ENCODE measurements around the gene KRTAP9-1.
"Not testable (repeated sequence)": the region's sequence is repeated elsewhere in the genome, so short reads cannot be mapped to it uniquely, and the experiment has no call there.

The KRTAP9-1 gene, protein sequence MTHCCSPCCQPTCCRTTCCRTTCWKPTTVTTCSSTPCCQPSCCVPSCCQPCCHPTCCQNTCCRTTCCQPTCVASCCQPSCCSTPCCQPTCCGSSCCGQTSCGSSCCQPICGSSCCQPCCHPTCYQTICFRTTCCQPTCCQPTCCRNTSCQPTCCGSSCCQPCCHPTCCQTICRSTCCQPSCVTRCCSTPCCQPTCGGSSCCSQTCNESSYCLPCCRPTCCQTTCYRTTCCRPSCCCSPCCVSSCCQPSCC

DNA sequence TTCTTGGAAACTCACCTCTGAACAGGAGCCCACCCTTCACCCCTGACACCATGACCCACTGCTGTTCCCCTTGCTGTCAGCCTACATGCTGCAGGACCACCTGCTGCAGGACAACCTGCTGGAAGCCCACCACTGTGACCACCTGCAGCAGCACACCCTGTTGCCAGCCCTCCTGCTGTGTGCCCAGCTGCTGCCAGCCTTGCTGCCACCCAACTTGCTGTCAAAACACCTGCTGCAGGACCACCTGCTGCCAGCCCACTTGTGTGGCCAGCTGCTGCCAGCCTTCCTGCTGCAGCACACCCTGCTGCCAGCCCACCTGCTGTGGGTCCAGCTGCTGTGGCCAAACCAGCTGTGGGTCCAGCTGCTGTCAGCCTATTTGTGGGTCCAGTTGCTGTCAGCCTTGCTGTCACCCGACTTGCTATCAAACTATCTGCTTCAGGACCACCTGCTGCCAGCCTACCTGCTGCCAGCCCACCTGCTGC, at the start of gene KRTAP9-1:
Gene KRTAP9-1, plus strand, starts transcription at position 51 of the 482 bp plus-strand sequence. Its CDS starts 0 bp downstream, at position 51.
- DNase-seq (ENCODE audit: low spot score); in situ Hi-C loops (cut with MboI; ENCODE audit: low pct_unique_long_range_greater_than_20kb, low sequenced_read_pairs, unreplicated experiment): not testable (repeated sequence)

DNA sequence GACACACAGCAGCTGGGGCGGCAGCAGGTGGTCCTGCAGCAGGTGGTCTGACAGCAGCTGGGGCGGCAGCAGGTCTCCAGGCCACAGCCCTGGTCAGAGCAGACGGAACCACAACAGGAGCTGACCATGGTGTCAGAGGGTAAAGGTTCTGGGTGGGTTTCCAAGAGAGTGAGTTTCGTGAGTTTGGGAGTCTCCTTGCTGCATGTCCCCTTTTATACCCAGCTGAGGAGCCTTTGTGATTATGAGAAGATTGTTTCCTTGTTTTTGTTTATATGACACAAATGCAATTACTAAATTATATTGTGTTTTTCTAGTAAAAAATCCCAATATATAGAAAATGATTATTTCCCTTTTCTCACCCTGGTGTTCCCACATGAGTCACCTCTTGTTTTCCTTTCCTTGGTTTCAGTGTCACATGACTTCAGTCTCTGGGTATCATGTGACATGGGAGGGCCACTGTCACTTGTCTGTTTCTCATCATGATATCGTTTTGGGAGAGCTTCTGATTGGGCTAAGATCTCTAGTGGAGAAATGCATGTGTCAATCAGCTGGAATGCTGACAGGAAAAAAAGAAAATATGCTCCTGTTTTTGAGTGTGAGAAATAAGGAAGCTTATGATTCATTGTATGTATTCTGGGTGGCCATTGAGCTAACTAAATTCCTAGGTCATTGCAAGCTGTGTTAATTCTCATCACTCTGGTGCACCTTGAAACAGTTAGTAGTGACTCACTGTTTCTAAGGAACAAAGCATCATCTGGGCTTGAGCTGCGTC, 49.1 kb upstream of the KRTAP9-1 start, which contains the start of gene KRTAP4-6:
Gene KRTAP4-6, minus strand, starts transcription at position 185 of the 772 bp plus-strand sequence. Its CDS starts 57 bp downstream, at position 128.
- no peak for DNase-seq (ENCODE audit: low spot score)
- TF ChIP-seq, protein P1, sequence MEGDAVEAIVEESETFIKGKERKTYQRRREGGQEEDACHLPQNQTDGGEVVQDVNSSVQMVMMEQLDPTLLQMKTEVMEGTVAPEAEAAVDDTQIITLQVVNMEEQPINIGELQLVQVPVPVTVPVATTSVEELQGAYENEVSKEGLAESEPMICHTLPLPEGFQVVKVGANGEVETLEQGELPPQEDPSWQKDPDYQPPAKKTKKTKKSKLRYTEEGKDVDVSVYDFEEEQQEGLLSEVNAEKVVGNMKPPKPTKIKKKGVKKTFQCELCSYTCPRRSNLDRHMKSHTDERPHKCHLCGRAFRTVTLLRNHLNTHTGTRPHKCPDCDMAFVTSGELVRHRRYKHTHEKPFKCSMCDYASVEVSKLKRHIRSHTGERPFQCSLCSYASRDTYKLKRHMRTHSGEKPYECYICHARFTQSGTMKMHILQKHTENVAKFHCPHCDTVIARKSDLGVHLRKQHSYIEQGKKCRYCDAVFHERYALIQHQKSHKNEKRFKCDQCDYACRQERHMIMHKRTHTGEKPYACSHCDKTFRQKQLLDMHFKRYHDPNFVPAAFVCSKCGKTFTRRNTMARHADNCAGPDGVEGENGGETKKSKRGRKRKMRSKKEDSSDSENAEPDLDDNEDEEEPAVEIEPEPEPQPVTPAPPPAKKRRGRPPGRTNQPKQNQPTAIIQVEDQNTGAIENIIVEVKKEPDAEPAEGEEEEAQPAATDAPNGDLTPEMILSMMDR (IDR thresholded peaks at IDR 0.05; ENCODE audit: extremely low read depth, insufficient read depth, missing control alignments) = no peak
- in situ Hi-C loops (cut with MboI; ENCODE audit: low pct_unique_long_range_greater_than_20kb, low sequenced_read_pairs, unreplicated experiment) = no loop called here

DNA sequence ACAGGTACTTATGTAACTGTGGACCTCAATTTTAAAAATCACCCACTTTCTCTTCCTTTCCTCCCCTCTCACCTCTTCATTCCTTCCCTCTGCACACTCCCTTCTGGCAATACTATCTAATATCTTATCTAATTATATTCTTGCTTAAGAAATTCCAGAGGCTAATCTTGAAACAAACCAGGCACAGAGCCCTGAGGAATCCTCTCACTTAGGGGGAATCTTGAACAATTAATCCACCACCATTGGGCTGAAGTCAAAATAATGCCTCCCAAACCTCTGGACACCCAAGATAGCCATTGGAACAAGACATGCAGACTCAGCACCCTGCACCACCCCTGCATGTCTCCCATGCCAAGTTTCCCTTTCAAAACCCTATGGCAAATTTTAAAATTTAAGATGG, 48.3 kb upstream of the KRTAP9-1 start:
- no peak for DNase-seq (ENCODE audit: low spot score)
- TF ChIP-seq, protein P1 (IDR thresholded peaks at IDR 0.05; ENCODE audit: extremely low read depth, insufficient read depth, missing control alignments) = no peak
- in situ Hi-C loops (cut with MboI; ENCODE audit: low pct_unique_long_range_greater_than_20kb, low sequenced_read_pairs, unreplicated experiment) = no loop called here

DNA sequence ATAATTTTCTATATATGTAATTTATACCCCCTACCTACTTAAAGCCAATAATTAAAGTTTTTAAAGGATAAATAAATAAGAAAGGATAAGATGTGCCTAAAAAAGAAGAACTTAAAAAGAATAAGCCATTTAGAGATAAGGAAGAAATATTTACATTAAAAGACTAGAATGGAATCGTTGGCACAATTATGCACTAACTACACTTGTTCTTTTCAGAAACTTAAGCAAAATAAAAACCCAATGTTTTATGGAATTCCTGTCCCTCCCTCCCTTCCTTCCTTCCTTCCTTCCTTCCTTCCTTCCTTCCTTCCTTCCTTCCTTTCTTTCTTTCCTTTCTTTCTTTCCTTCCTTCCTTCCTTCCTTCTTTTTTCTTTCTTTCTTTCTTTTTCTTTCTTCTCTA, 44.8 kb upstream of the KRTAP9-1 start:
- TF ChIP-seq, protein P1 (IDR thresholded peaks at IDR 0.05; ENCODE audit: extremely low read depth, insufficient read depth, missing control alignments) = no peak
- DNase-seq (ENCODE audit: low spot score) = no peak
- in situ Hi-C loops (cut with MboI; ENCODE audit: low pct_unique_long_range_greater_than_20kb, low sequenced_read_pairs, unreplicated experiment) = no loop called here

DNA sequence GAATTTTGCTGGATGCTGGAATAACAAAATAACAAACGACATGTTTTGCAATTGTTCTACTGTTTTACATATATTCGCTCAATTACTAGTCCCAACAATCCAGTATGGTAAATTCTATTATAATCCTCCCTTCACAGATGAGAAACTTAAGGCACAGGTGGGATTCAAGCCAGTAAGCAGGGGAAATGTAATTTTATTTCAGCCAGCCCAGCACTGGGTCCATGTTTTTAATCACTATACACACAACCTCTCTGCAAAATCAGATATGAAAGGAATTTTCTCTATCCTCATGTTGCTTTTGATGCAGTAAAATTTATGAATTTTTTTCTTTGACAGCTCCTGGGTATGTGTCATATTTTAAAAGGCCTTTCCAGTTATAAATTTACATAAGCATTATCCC, 44.4 kb upstream of the KRTAP9-1 start:
- DNase-seq (ENCODE audit: low spot score) = no peak
- in situ Hi-C loops (cut with MboI; ENCODE audit: low pct_unique_long_range_greater_than_20kb, low sequenced_read_pairs, unreplicated experiment) = no loop called here
- TF ChIP-seq, protein P1 (IDR thresholded peaks at IDR 0.05; ENCODE audit: extremely low read depth, insufficient read depth, missing control alignments) = no peak

DNA sequence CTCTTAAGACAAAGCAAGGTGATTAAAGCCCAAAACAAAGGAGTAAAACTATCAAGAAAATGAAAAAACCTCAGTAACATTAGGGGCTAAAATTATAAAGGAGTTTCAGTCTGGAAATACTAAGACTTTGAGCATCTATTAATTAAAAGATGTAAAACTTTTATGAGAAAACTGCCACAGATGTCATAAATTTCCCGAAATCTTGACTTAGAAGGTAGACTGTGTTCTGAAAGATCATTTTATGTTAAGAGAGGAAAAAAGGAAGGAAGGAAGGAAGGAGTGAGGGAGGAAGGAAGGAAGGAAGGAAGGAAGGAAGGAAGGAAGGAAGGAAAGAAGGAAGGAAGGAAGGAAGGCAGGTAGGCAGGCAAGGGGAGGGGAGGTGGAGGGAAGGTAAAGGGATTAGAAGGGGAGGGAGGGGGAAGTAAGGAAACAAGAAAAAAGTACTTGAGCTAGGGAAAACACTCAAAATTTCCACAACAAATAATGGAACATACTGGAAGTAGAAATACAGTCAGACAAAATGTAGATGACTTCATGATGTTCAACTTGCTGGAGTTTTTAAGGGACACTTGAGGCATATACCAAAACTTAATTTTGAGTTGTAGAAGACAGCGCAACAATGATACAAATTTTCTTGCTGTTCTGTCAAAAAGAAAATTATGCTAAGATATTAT, 42.0 kb upstream of the KRTAP9-1 start:
- TF ChIP-seq, protein P1 (IDR thresholded peaks at IDR 0.05; ENCODE audit: extremely low read depth, insufficient read depth, missing control alignments) = no peak
- in situ Hi-C loops (cut with MboI; ENCODE audit: low pct_unique_long_range_greater_than_20kb, low sequenced_read_pairs, unreplicated experiment) = no loop called here
- DNase-seq (ENCODE audit: low spot score) = no peak

DNA sequence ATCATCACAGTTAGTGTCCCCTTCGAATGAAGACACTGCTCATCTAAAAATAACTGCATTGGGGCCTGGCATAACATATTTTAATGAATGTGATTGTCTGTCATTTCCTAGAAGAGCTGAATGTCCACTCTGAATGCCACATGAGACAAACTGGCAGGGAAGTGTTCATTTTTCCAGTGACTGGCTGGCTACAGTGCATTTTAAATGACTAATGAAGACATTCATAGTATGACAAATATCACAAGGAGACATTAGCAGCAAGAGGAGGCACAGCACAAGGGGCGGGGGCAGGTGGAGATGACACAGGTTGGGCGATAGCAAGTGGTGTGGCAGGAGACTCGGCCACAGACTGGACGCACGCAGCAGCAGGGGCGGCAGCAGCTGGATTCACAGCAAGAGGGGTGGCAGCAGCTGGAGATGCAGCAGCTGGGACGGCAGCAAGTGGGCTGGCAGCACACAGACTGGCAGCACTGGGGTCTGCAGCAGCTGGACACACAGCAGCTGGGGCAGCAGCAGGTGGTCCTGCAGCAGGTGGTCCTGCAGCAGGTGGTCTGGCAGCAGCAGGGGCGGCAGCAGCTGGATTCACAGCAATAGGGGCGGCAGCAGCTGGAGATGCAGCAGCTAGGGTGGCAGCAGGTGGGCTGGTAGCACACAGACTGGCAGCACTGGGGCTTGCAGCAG, 40.6 kb upstream of the KRTAP9-1 start:
- in situ Hi-C loops (cut with MboI; ENCODE audit: low pct_unique_long_range_greater_than_20kb, low sequenced_read_pairs, unreplicated experiment); DNase-seq (ENCODE audit: low spot score): not testable (repeated sequence)
